GM12878 (cell line): ENCODE measurements around the gene RPL19.

ENCODE experiments used
- TCF7 ChIP-seq: IDR thresholded peaks from 2 replicates; pipeline ENCODE4 v1.6.1; 2014; ENCODE audit warnings: antibody characterized with exemption, borderline replicate concordance
- TF ChIP-seq, protein P1 (sequence below), 3 experiments: IDR thresholded peaks in 2 of 3; conservative IDR thresholded peaks in 1 of 3; 2 replicates each; pipeline ENCODE4 v1.5.1; 2011; ENCODE audit warnings: low read depth in 3 of 3, low read length in 3 of 3, mild to moderate bottlenecking in 3 of 3, control low read depth in 2 of 3, moderate library complexity in 2 of 3, inconsistent platforms in 1 of 3, mixed read lengths in 1 of 3; ENCODE audit not compliant: control insufficient read depth in 2 of 3, insufficient read depth in 1 of 3; ENCODE audit errors: extremely low read depth in 1 of 3

DNA sequence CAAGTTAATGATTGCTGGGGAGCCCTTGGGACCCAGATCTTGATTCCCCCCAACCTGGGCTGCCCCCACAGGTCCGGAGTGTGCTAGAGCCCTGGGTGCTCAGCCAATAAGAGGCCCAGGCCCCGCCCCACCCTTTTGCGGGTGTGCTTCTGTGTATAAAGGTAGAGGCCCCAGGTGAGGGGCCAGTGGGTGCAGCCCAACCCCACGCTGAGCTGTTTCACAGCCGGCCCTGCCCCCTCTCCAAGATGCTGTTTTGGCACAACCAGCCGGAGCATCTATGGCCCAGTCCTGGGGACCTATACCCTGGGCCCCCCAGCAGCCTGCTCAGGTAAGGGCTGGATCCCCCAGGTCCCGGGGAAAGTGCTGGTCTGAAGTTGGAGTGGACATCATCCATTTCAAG lies 37.5 kb downstream of the RPL19 start:
- no peak for TF ChIP-seq TCF7
- TF ChIP-seq, protein P1, sequence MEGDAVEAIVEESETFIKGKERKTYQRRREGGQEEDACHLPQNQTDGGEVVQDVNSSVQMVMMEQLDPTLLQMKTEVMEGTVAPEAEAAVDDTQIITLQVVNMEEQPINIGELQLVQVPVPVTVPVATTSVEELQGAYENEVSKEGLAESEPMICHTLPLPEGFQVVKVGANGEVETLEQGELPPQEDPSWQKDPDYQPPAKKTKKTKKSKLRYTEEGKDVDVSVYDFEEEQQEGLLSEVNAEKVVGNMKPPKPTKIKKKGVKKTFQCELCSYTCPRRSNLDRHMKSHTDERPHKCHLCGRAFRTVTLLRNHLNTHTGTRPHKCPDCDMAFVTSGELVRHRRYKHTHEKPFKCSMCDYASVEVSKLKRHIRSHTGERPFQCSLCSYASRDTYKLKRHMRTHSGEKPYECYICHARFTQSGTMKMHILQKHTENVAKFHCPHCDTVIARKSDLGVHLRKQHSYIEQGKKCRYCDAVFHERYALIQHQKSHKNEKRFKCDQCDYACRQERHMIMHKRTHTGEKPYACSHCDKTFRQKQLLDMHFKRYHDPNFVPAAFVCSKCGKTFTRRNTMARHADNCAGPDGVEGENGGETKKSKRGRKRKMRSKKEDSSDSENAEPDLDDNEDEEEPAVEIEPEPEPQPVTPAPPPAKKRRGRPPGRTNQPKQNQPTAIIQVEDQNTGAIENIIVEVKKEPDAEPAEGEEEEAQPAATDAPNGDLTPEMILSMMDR (IDR thresholded peaks at IDR 0.05 in 2 of 3, conservative IDR thresholded peaks at IDR 0.05 in 1 of 3; ENCODE audit: control insufficient read depth in 2 of 3, extremely low read depth in 1 of 3, insufficient read depth in 1 of 3, low read depth in 3 of 3, low read length in 3 of 3): no peak
